Endodermal cell (in vitro differentiated cells): ENCODE measurements around the gene IBTK. TPM values are rescaled to one million over a fixed set of nuclear protein-coding genes. Genes with fewer than 3 reads are reported as not detected.

Experiments
- DNase-seq: peaks from one replicate; pipeline ENCODE4 v3.0.0-alpha.2; 2017
- H3K27ac ChIP-seq: 2 replicates; pipeline ENCODE4 v1.5.1; 2013; ENCODE audit warnings: mild to moderate bottlenecking, low read depth, low read length, moderate library complexity
- H3K27me3 ChIP-seq: 2 replicates; pipeline ENCODE4 v1.6.1; 2013; ENCODE audit warnings: mild to moderate bottlenecking, low read length, moderate library complexity; ENCODE audit not compliant: insufficient read depth, control insufficient read depth, poor library complexity, severe bottlenecking
- H3K36me3 ChIP-seq: 2 replicates; pipeline ENCODE4 v1.7.0; 2013; ENCODE audit warnings: mild to moderate bottlenecking, low read length, moderate library complexity; ENCODE audit not compliant: control insufficient read depth, insufficient read depth
- H3K4me1 ChIP-seq: one replicate; pipeline ENCODE4 v1.7.0; 2013; ENCODE audit warnings: low read length; ENCODE audit not compliant: control insufficient read depth, insufficient read depth
- H3K4me3 ChIP-seq: 2 replicates; pipeline ENCODE4 v1.5.1; 2013; ENCODE audit warnings: mild to moderate bottlenecking, low read length, moderate library complexity
- H3K9ac ChIP-seq: 2 replicates; pipeline ENCODE4 v1.6.1; 2013; ENCODE audit warnings: mild to moderate bottlenecking, low read length, moderate library complexity; ENCODE audit not compliant: poor library complexity, severe bottlenecking; ENCODE audit errors: extremely low read depth
- H3K9me3 ChIP-seq: 2 replicates; pipeline ENCODE4 v1.6.1; 2013; ENCODE audit warnings: mild to moderate bottlenecking, low read length, moderate library complexity; ENCODE audit not compliant: control insufficient read depth
- H3K27ac Mint-ChIP-seq: 2 replicates; pipeline ENCODE4 v1.8.0; 2020; ENCODE audit warnings: mixed read lengths
- H3K27me3 Mint-ChIP-seq: 2 replicates; pipeline ENCODE4 v1.8.0; 2021; ENCODE audit warnings: mild to moderate bottlenecking, mixed read lengths; ENCODE audit not compliant: insufficient read depth
- H3K36me3 Mint-ChIP-seq: 2 replicates; pipeline ENCODE4 v1.8.0; 2020; ENCODE audit warnings: low read depth, mixed read lengths
- H3K4me1 Mint-ChIP-seq: 2 replicates; pipeline ENCODE4 v1.8.0; 2020; ENCODE audit warnings: mixed read lengths
- H3K4me3 Mint-ChIP-seq: 2 replicates; pipeline ENCODE4 v1.8.0; 2020; ENCODE audit warnings: mild to moderate bottlenecking, moderate library complexity, mixed read lengths
- H3K9me3 Mint-ChIP-seq: 2 replicates; pipeline ENCODE4 v1.8.0; 2020; ENCODE audit warnings: mild to moderate bottlenecking, mixed read lengths
- CTCF ChIP-seq: fragments of 200-600 bp; sonication (generic); conservative IDR thresholded peaks from 2 replicates; pipeline ENCODE4 v1.5.0; 2021; ENCODE audit warnings: antibody characterized with exemption, mild to moderate bottlenecking
- WGBS, 2 experiments: methylation state at CpG; one replicate each; pipeline versions ENCODE4 v1.1.5 to v1.1.7; 2013; ENCODE audit warnings: missing lambda C conversion rate in 2 of 2, mixed read lengths in 1 of 2; ENCODE audit not compliant: insufficient coverage in 1 of 2, insufficient read length in 1 of 2; 5-methylcytosine and 5-hydroxymethylcytosine counted together
- total RNA-seq, 2 donors: library from RNA; stranded (reverse); fragmentation: NEBNext Ultra II Directional in 1 of 2; extraction: Animal tissue kit (Norgen Biotek cat#: 25700) in 1 of 2; gene quantifications; 2 replicates in 1 of 2; 3 replicates in 1 of 2; pipeline ENCODE4 v1.2.1, GENCODE V29; 2021

IBTK gene
- total RNA-seq, 2 donors from 2014 or later = 35.8 to 46.2 TPM

GRCh38 chr6:82176616-82177015, 70.9 kb downstream of the IBTK start:
- Mint-ChIP-seq H3K4me3 (no peak overlapping the region), H3K9me3 (no peaks in the 10 kb centered on the region), H3K4me1 (no peaks in the 10 kb centered on the region), H3K27me3 (no peaks in the 10 kb centered on the region), H3K27ac (no peak overlapping the region), H3K36me3 (peaks cover 52% of the 10 kb centered on the region)
- Histone ChIP-seq H3K9me3 (no peaks in the 10 kb centered on the region), H3K27ac (no peak overlapping the region), H3K36me3 (peaks cover 86% of the 10 kb centered on the region), H3K4me3 (no peak overlapping the region), H3K4me1 (no peaks in the 10 kb centered on the region), H3K9ac (no peak overlapping the region), H3K27me3 (no peaks in the 10 kb centered on the region)
- WGBS, 2 experiments = 92% methylated on average over 1 of the region's 1 CpG; no CpG with 5 or more reads in 1 of the 2 experiments
- no peak for DNase-seq
- no peak for TF ChIP-seq CTCF

- Mint-ChIP-seq H3K9me3 (no peaks in the 10 kb centered on the region), H3K4me3 (no peak overlapping the region), H3K27me3 (no peaks in the 10 kb centered on the region), H3K27ac (no peak overlapping the region), H3K4me1 (no peaks in the 10 kb centered on the region), H3K36me3 (peaks cover 60% of the 10 kb centered on the region)
- Histone ChIP-seq H3K4me3 (no peak overlapping the region), H3K27me3 (no peaks in the 10 kb centered on the region), H3K36me3 (peaks cover 90% of the 10 kb centered on the region), H3K4me1 (no peaks in the 10 kb centered on the region), H3K27ac (no peak overlapping the region), H3K9ac (no peak overlapping the region), H3K9me3 (no peaks in the 10 kb centered on the region)
- DNase-seq = no peak
- TF ChIP-seq CTCF = no peak
- WGBS, 2 experiments = 95 to 100% methylated on average over 2 to 5 of the region's 5 CpGs
These were observed 75.0 kb downstream of the IBTK start for GRCh38 chr6:82172594-82172993.

- no peaks in the 10 kb centered on the region for H3K27me3 ChIP-seq
- Mint-ChIP-seq H3K9me3 (no peaks in the 10 kb centered on the region), H3K4me3 (no peak overlapping the region), H3K36me3 (peaks cover 62% of the 10 kb centered on the region), H3K27me3 (no peaks in the 10 kb centered on the region), H3K27ac (no peak overlapping the region), H3K4me1 (no peaks in the 10 kb centered on the region)
- no peaks in the 10 kb centered on the region for H3K4me1 ChIP-seq
- WGBS, 2 experiments = 93 to 100% methylated on average over 1 to 2 of the region's 2 CpGs
- no peak overlapping the region for H3K27ac ChIP-seq
- no peak overlapping the region for H3K4me3 ChIP-seq
- no peak for DNase-seq
- TF ChIP-seq CTCF = no peak
- no peaks in the 10 kb centered on the region for H3K9me3 ChIP-seq
- H3K36me3 ChIP-seq = peaks cover 94% of the 10 kb centered on the region
- H3K9ac ChIP-seq = no peak overlapping the region
These were observed 78.2 kb downstream of the IBTK start for GRCh38 chr6:82169138-82169876.
